Measurements from ENCODE around the gene PCLAF. TPM values are rescaled to one million over a fixed set of nuclear protein-coding genes. Genes with fewer than 3 reads are reported as not detected.

The PCLAF gene
- total and polyA plus RNA-seq, 2 of the 8 experiments (the other 6 are each of a cell fraction or from before 2014, with no cell fraction given), result 76.2 to 124 TPM

- TF ChIP-seq EGR1 (IDR thresholded peaks at IDR 0.05; ENCODE audit: borderline replicate concordance, low read depth, low read length), result no peak
Measured at GRCh38 chr15:64333986-64334929, 47.0 kb downstream of the PCLAF start (continued).

Measured in H1 (cell line).